ENCODE results near the gene ZFP36L1. TPM values are rescaled to one million over a fixed set of nuclear protein-coding genes. Genes with fewer than 3 reads are reported as not detected.

ZFP36L1 gene
- polyA plus RNA-seq, 1 donor from 2014 or later: 0.48 TPM

DNA sequence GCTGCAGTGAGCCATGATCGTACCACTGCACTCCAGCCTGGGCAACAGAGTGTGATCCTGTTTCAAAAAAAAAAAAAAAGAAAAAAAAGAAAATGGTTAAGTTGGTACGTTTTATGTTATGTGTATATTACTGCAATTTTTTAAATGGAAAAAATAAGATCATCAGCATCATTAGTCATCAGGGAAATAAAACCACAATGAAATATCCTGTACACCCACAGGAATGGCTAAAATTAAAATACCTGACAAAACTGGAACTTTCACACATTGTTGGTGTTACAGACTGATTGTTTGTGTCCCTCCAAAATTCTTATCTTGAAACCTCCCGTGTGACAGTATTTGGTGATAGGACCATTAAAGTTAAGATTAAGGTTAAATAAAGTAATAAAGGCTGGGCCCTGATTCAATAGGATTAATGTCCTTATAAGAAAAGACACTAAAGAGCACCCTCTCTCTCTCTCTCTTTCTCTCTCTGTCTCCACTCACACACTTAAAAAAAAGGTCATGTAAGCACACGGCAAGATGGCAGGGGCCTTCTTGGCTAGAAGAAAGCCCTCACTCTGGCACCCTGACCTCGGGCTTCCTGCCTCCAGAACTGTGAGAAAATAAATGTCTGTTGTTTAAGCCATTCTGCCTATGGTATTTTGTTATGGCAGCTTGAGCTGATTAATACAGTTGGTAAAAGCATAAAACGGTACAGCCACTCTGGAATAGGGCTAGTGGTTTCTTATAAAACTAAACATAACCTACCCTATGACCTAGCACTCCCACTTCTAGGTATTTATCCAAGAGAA, 48.3 kb upstream of the ZFP36L1 start:
- Histone ChIP-seq H2AFZ (ENCODE audit: low read depth, low read length) (no peak overlapping the region), H3K79me2 (replicated peaks; ENCODE audit: insufficient read depth, low read length) (no peaks in the 10 kb centered on the region), H3K9ac (ENCODE audit: low read length) (no peak overlapping the region), H4K20me1 (ENCODE audit: insufficient read depth) (no peaks in the 10 kb centered on the region), H3K27me3 (ENCODE audit: insufficient read depth, low read depth, low read length) (no peaks in the 10 kb centered on the region), H3K9me2 (ENCODE audit: insufficient read depth, low read length) (no peaks in the 10 kb centered on the region), H3K27ac (ENCODE audit: low read length) (no peak overlapping the region), H3K4me2 (ENCODE audit: low read length) (no peak overlapping the region), H3K9me3 (ENCODE audit: low read length) (no peaks in the 10 kb centered on the region), H3K4me3 (ENCODE audit: low read length) (no peak overlapping the region), H3F3A (ENCODE audit: insufficient read depth, low read length, poor library complexity, severe bottlenecking) (no peaks in the 10 kb centered on the region), H3K36me3 (ENCODE audit: insufficient read depth, low read length) (no peaks in the 10 kb centered on the region)
- TF ChIP-seq, protein P1, sequence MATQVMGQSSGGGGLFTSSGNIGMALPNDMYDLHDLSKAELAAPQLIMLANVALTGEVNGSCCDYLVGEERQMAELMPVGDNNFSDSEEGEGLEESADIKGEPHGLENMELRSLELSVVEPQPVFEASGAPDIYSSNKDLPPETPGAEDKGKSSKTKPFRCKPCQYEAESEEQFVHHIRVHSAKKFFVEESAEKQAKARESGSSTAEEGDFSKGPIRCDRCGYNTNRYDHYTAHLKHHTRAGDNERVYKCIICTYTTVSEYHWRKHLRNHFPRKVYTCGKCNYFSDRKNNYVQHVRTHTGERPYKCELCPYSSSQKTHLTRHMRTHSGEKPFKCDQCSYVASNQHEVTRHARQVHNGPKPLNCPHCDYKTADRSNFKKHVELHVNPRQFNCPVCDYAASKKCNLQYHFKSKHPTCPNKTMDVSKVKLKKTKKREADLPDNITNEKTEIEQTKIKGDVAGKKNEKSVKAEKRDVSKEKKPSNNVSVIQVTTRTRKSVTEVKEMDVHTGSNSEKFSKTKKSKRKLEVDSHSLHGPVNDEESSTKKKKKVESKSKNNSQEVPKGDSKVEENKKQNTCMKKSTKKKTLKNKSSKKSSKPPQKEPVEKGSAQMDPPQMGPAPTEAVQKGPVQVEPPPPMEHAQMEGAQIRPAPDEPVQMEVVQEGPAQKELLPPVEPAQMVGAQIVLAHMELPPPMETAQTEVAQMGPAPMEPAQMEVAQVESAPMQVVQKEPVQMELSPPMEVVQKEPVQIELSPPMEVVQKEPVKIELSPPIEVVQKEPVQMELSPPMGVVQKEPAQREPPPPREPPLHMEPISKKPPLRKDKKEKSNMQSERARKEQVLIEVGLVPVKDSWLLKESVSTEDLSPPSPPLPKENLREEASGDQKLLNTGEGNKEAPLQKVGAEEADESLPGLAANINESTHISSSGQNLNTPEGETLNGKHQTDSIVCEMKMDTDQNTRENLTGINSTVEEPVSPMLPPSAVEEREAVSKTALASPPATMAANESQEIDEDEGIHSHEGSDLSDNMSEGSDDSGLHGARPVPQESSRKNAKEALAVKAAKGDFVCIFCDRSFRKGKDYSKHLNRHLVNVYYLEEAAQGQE (IDR thresholded peaks at IDR 0.05; ENCODE audit: borderline replicate concordance): no peak
- TF ChIP-seq EP300 (conservative IDR thresholded peaks at IDR 0.05; ENCODE audit: poor library complexity, severe bottlenecking): no peak
- TF ChIP-seq EZH2 (IDR thresholded peaks at IDR 0.05; ENCODE audit: borderline replicate concordance, insufficient read depth, low read length, poor library complexity, severe bottlenecking): no peak
- TF ChIP-seq TAF1 (IDR thresholded peaks at IDR 0.05; ENCODE audit: low read depth): no peak
- TF ChIP-seq POLR2AphosphoS5 (IDR thresholded peaks at IDR 0.05): no peak

DNA sequence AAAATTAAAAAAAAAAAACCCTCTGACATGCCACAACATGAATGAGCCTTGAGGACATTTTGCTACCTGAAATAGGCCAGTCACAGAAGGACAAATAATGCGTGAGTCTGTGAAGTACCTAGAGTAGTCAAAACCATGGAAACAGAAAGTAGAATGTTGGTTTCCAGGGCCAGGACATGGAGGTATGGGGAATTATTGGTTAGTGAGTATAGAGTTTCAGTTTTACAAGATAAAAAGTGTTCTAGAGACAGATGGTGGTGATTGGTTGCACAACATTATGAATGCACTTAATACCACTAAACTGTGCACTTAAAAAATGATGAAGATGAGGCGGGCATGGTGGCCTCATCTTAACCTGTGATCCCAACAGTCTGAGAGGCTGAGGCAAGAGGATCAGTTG, 47.6 kb upstream of the ZFP36L1 start:
- no peak overlapping the region for H2AFZ ChIP-seq (ENCODE audit: low read depth, low read length)
- H3K9ac ChIP-seq (ENCODE audit: low read length): no peak overlapping the region
- H3K9me3 ChIP-seq (ENCODE audit: low read length): no peaks in the 10 kb centered on the region
- no peak overlapping the region for H3K4me3 ChIP-seq (ENCODE audit: low read length)
- no peaks in the 10 kb centered on the region for H3K27me3 ChIP-seq (ENCODE audit: insufficient read depth, low read depth, low read length)
- H3K27ac ChIP-seq (ENCODE audit: low read length): no peak overlapping the region
- H3K79me2 ChIP-seq (replicated peaks; ENCODE audit: insufficient read depth, low read length): no peaks in the 10 kb centered on the region
- no peaks in the 10 kb centered on the region for H3K9me2 ChIP-seq (ENCODE audit: insufficient read depth, low read length)
- no peaks in the 10 kb centered on the region for H3F3A ChIP-seq (ENCODE audit: insufficient read depth, low read length, poor library complexity, severe bottlenecking)
- H3K4me2 ChIP-seq (ENCODE audit: low read length): no peak overlapping the region
- no peaks in the 10 kb centered on the region for H3K36me3 ChIP-seq (ENCODE audit: insufficient read depth, low read length)
- no peaks in the 10 kb centered on the region for H4K20me1 ChIP-seq (ENCODE audit: insufficient read depth)
- TF ChIP-seq, protein P1 (IDR thresholded peaks at IDR 0.05; ENCODE audit: borderline replicate concordance): no peak
- no peak for TF ChIP-seq RAD21 (conservative IDR thresholded peaks at IDR 0.05)
- no peak for TF ChIP-seq POLR2AphosphoS5 (IDR thresholded peaks at IDR 0.05)
- TF ChIP-seq EP300 (conservative IDR thresholded peaks at IDR 0.05; ENCODE audit: poor library complexity, severe bottlenecking): no peak
- no peak for TF ChIP-seq CTCF (IDR thresholded peaks at IDR 0.05; ENCODE audit: poor library complexity, severe bottlenecking)
- TF ChIP-seq MXI1 (conservative IDR thresholded peaks at IDR 0.05; ENCODE audit: poor library complexity, severe bottlenecking): no peak
- no peak for TF ChIP-seq TAF1 (IDR thresholded peaks at IDR 0.05; ENCODE audit: low read depth)
- no peak for TF ChIP-seq SMC3 (conservative IDR thresholded peaks at IDR 0.05; ENCODE audit: poor library complexity)
- TF ChIP-seq EZH2 (IDR thresholded peaks at IDR 0.05; ENCODE audit: borderline replicate concordance, insufficient read depth, low read length, poor library complexity, severe bottlenecking): no peak

Data from neural cell (in vitro differentiated cells).